ENCODE results near the gene NPHP1.

- TF ChIP-seq POLR2A (IDR thresholded peaks at IDR 0.05; ENCODE audit: low read depth, low read length) = no peak
- no peak for TF ChIP-seq CTCF (IDR thresholded peaks at IDR 0.05; ENCODE audit: extremely low read depth in 1 of 2, insufficient read depth in 1 of 2, low read depth in 1 of 2, low read length in 2 of 2)
- no peak for TF ChIP-seq EZH2 (IDR thresholded peaks at IDR 0.05; ENCODE audit: borderline replicate concordance, low read depth, low read length, severe bottlenecking)
- TF ChIP-seq POLR2AphosphoS5 (IDR thresholded peaks at IDR 0.05; ENCODE audit: insufficient read depth, low read depth, low read length) = no peak
- no peak for TF ChIP-seq GATA2 (IDR thresholded peaks at IDR 0.05; ENCODE audit: insufficient read depth, insufficient read length, low read depth, low read length)
- TF ChIP-seq JUN (IDR thresholded peaks at IDR 0.05; ENCODE audit: borderline replicate concordance, insufficient read depth, insufficient read length, low read depth) = no peak
- no peak for TF ChIP-seq MAX (IDR thresholded peaks at IDR 0.05; ENCODE audit: insufficient read depth, insufficient read length)
- no peak for TF ChIP-seq FOS (IDR thresholded peaks at IDR 0.05; ENCODE audit: borderline replicate concordance, insufficient read depth, low read length)
- no peak for TF ChIP-seq MYC (IDR thresholded peaks at IDR 0.05; ENCODE audit: low read depth, low read length)
These were observed 90.0 kb downstream of the NPHP1 start for GRCh38 chr2:110114831-110115255.
